ENCODE data around the gene SCFD2.

DNA sequence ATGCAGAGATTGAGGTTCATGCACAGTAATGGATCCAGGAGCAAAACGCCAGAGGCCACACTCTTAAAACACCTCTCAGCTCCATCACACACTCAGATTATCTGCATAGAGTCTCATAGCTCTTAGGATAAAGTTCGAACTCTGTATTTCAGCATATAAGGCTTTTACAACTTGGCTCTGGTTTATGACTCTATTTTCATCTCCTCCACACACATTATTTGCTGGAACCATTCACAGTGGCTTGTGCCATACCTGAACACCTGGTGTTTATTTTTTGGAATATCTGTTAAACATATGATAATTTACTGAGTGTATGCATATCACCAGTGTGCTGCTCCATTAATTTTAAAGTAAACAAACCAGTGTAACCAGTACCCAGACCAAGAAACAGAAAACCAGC is 476.5 kb downstream of the SCFD2 start:
- no peak for TF ChIP-seq TAF1 (IDR thresholded peaks at IDR 0.05; ENCODE audit: borderline replicate concordance, insufficient read depth, low read length)
- TF ChIP-seq POLR2AphosphoS5 (IDR thresholded peaks at IDR 0.05; ENCODE audit: low read depth, low read length), result no peak
- TF ChIP-seq, protein P1, sequence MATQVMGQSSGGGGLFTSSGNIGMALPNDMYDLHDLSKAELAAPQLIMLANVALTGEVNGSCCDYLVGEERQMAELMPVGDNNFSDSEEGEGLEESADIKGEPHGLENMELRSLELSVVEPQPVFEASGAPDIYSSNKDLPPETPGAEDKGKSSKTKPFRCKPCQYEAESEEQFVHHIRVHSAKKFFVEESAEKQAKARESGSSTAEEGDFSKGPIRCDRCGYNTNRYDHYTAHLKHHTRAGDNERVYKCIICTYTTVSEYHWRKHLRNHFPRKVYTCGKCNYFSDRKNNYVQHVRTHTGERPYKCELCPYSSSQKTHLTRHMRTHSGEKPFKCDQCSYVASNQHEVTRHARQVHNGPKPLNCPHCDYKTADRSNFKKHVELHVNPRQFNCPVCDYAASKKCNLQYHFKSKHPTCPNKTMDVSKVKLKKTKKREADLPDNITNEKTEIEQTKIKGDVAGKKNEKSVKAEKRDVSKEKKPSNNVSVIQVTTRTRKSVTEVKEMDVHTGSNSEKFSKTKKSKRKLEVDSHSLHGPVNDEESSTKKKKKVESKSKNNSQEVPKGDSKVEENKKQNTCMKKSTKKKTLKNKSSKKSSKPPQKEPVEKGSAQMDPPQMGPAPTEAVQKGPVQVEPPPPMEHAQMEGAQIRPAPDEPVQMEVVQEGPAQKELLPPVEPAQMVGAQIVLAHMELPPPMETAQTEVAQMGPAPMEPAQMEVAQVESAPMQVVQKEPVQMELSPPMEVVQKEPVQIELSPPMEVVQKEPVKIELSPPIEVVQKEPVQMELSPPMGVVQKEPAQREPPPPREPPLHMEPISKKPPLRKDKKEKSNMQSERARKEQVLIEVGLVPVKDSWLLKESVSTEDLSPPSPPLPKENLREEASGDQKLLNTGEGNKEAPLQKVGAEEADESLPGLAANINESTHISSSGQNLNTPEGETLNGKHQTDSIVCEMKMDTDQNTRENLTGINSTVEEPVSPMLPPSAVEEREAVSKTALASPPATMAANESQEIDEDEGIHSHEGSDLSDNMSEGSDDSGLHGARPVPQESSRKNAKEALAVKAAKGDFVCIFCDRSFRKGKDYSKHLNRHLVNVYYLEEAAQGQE (IDR thresholded peaks at IDR 0.05; ENCODE audit: insufficient read depth in 1 of 2, low read depth in 2 of 2, low read length in 2 of 2), result no peak
- TF ChIP-seq SIN3A (IDR thresholded peaks at IDR 0.05; ENCODE audit: borderline replicate concordance, insufficient read depth, low read length), result no peak

All from PFSK-1 (cell line).